Measurements from ENCODE around the gene NME5. TPM values are rescaled to one million over a fixed set of nuclear protein-coding genes. Genes with fewer than 3 reads are reported as not detected.

The NME5 gene
- total RNA-seq, 1 experiment from 2014 or later, result 0.44 TPM

- H3K9me3 ChIP-seq (ENCODE audit: low read length), result no peaks in the 10 kb centered on the region
- DNase-seq, result no peak
- intact Hi-C loops (cut with micrococcal nuclease), result no loop called here
Observed at GRCh38 chr5:138141734-138142133, 2.5 kb upstream of the NME5 start.

GRCh38 chr5:138140268-138140667 lies 1.0 kb upstream of the NME5 start:
- CTCF ChIA-PET, result no interaction called here
- Histone ChIP-seq H3K27ac (ENCODE audit: low read length) (no peak overlapping the region), H3K9me2 (replicated peaks; ENCODE audit: low read length) (no peaks in the 10 kb centered on the region), H3K9me3 (ENCODE audit: low read length) (no peaks in the 10 kb centered on the region), H3F3A (ENCODE audit: low read length, unreplicated experiment) (no peaks in the 10 kb centered on the region), H3K79me2 (ENCODE audit: low read length) (no peaks in the 10 kb centered on the region), H4K20me1 (ENCODE audit: low read length) (no peaks in the 10 kb centered on the region), H3K36me3 (ENCODE audit: low read depth, low read length) (no peaks in the 10 kb centered on the region), H3K4me1 (ENCODE audit: insufficient read depth, low read length) (peaks cover 8% of the 10 kb centered on the region), H3K27me3 (ENCODE audit: low read length) (no peaks in the 10 kb centered on the region), H3K4me2 (ENCODE audit: low read length) (no peak overlapping the region), H3K9ac (ENCODE audit: low read length) (no peak overlapping the region), H3K4me3 (ENCODE audit: low read length) (no peak overlapping the region), H2AFZ (ENCODE audit: low read length) (no peak overlapping the region)
- POLR2A ChIA-PET (ENCODE audit: unreplicated experiment), result no interaction called here
- no peak for TF ChIP-seq EZH2 (IDR thresholded peaks at IDR 0.05; ENCODE audit: low read length, unreplicated experiment)
- no peak for TF ChIP-seq EZH2phosphoT487 (IDR thresholded peaks at IDR 0.05; ENCODE audit: borderline replicate concordance, low read length)
- TF ChIP-seq CTCF (conservative IDR thresholded peaks at IDR 0.05; ENCODE audit: low read depth, low read length), result no peak
- DNase-seq (no peak), ATAC-seq (no peak)
- intact Hi-C loops (cut with micrococcal nuclease), result no loop called here
- no TSS peak for BruUV-seq (replicated peaks)

More at GRCh38 chr5:138141734-138142133, 2.5 kb upstream of the NME5 start:
- no peak for TF ChIP-seq EZH2phosphoT487 (IDR thresholded peaks at IDR 0.05; ENCODE audit: borderline replicate concordance, low read length)
- TF ChIP-seq EZH2 (IDR thresholded peaks at IDR 0.05; ENCODE audit: low read length, unreplicated experiment), result no peak
- no peak for TF ChIP-seq CTCF (conservative IDR thresholded peaks at IDR 0.05; ENCODE audit: low read depth, low read length)
- no peaks in the 10 kb centered on the region for H3K9me2 ChIP-seq (replicated peaks; ENCODE audit: low read length)
- H3K79me2 ChIP-seq (ENCODE audit: low read length), result no peaks in the 10 kb centered on the region
- no peaks in the 10 kb centered on the region for H4K20me1 ChIP-seq (ENCODE audit: low read length)
- no peaks in the 10 kb centered on the region for H3F3A ChIP-seq (ENCODE audit: low read length, unreplicated experiment)
- H3K4me1 ChIP-seq (ENCODE audit: insufficient read depth, low read length), result peaks cover 8% of the 10 kb centered on the region
- H3K36me3 ChIP-seq (ENCODE audit: low read depth, low read length), result no peaks in the 10 kb centered on the region
- no peak for ATAC-seq
- H3K9ac ChIP-seq (ENCODE audit: low read length), result no peak overlapping the region
- CTCF ChIA-PET, result no interaction called here
- H3K27me3 ChIP-seq (ENCODE audit: low read length), result no peaks in the 10 kb centered on the region
- H2AFZ ChIP-seq (ENCODE audit: low read length), result no peak overlapping the region
- H3K27ac ChIP-seq (ENCODE audit: low read length), result no peak overlapping the region
- BruUV-seq (replicated peaks), result no TSS peak
- H3K4me3 ChIP-seq (ENCODE audit: low read length), result no peak overlapping the region
- POLR2A ChIA-PET (ENCODE audit: unreplicated experiment), result no interaction called here
- H3K4me2 ChIP-seq (ENCODE audit: low read length), result no peak overlapping the region

DNA sequence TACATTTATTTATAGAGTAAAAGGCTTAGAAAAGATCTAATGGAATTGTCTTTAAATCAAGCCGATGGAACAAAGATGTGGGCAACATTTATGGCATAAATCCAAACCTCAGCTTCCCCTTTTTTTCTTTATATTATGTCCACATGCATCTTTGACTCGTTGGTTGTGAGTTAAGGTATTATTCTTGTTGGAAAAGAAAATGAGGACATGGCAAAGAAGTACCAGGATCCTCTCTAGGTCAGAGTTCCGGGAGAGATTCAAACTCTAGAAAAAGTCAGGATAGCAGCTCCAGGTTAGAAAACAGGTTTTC lies 508 bp upstream of the NME5 start:
- no peak overlapping the region; the same call in 1 of the 2 replicates for H2AFZ ChIP-seq (ENCODE audit: low read length)
- ATAC-seq, result no peak
- ChIA-PET CTCF (no interaction called here), POLR2A (ENCODE audit: unreplicated experiment) (no interaction called here)
- no peak overlapping the region for H3K27ac ChIP-seq (ENCODE audit: low read length)
- TF ChIP-seq CTCF (conservative IDR thresholded peaks at IDR 0.05; ENCODE audit: low read depth, low read length) (no peak), EZH2phosphoT487 (IDR thresholded peaks at IDR 0.05; ENCODE audit: borderline replicate concordance, low read length) (no peak), EZH2 (IDR thresholded peaks at IDR 0.05; ENCODE audit: low read length, unreplicated experiment) (no peak)
- no peaks in the 10 kb centered on the region for H3K9me2 ChIP-seq (replicated peaks; ENCODE audit: low read length)
- H3F3A ChIP-seq (ENCODE audit: low read length, unreplicated experiment), result no peaks in the 10 kb centered on the region
- no peak overlapping the region for H3K4me2 ChIP-seq (ENCODE audit: low read length)
- H3K9me3 ChIP-seq (ENCODE audit: low read length), result no peaks in the 10 kb centered on the region
- no peak overlapping the region for H3K9ac ChIP-seq (ENCODE audit: low read length)
- intact Hi-C loops (cut with micrococcal nuclease), result no loop called here
- no peak for DNase-seq
- H3K36me3 ChIP-seq (ENCODE audit: low read depth, low read length), result no peaks in the 10 kb centered on the region
- H4K20me1 ChIP-seq (ENCODE audit: low read length), result no peaks in the 10 kb centered on the region
- BruUV-seq (replicated peaks), result no TSS peak
- no peak overlapping the region for H3K4me3 ChIP-seq (ENCODE audit: low read length)
- peaks cover 8% of the 10 kb centered on the region for H3K4me1 ChIP-seq (ENCODE audit: insufficient read depth, low read length)
- no peaks in the 10 kb centered on the region for H3K79me2 ChIP-seq (ENCODE audit: low read length)
- no peaks in the 10 kb centered on the region for H3K27me3 ChIP-seq (ENCODE audit: low read length)

All from PC-3 (cell line).